Measurements from ENCODE around the gene CISTR. TPM values are rescaled to one million over a fixed set of nuclear protein-coding genes. Genes with fewer than 3 reads are reported as not detected.

Gene CISTR
- total and polyA plus RNA-seq, 5 experiments from 2014 or later, result not detected

GRCh38 chr12:53749986-53750811, 1.6 kb downstream of the CISTR start:
- H3K36me3 Mint-ChIP-seq, result no peaks in the 10 kb centered on the region
- peaks cover 0 to 16% (median 12%) of the 10 kb centered on the region in 4 donors for H3K4me1 Mint-ChIP-seq
- H3K4me3 Mint-ChIP-seq, result no peak overlapping the region
- H3K27ac Mint-ChIP-seq, result no peak overlapping the region
- H3K27me3 Mint-ChIP-seq, result peaks cover 0 to 25% (median 19%) of the 10 kb centered on the region in 5 donors
- no peaks in the 10 kb centered on the region for H3K9me3 Mint-ChIP-seq
- POLR2A ChIA-PET, result interaction anchor here (0.7 to 2.3 kb wide), 2 partner anchors 22 to 52 kb away, joined by 3 to 9 read pairs; partner anchors contain the start of gene CALCOCO1
- no peak for ATAC-seq
- DNase-seq, result no peak

GRCh38 chr12:53748072-53748840, 3.5 kb downstream of the CISTR start:
- ATAC-seq (no peak), DNase-seq (no peak)
- no peaks in the 10 kb centered on the region for H3K36me3 Mint-ChIP-seq
- no peaks in the 10 kb centered on the region for H3K9me3 Mint-ChIP-seq
- H3K27me3 Mint-ChIP-seq, result peaks cover 0 to 42% (median 33%) of the 10 kb centered on the region in 5 donors
- POLR2A ChIA-PET, result interaction anchor here (1.3 kb wide), 1 partner anchor 14 kb away, joined by 3 read pairs; no protein-coding TSS in a partner anchor
- H3K4me1 Mint-ChIP-seq, result peaks cover 7 to 19% (median 15%) of the 10 kb centered on the region in 4 donors
- peak overlapping the region in 3 of 10 donors; percentile 20 to 74 (median 71) for H3K4me3 Mint-ChIP-seq
- no peak overlapping the region for H3K27ac Mint-ChIP-seq

GRCh38 chr12:53747095-53747494, 4.7 kb downstream of the CISTR start:
- Mint-ChIP-seq H3K4me1 (peaks cover 10 to 25% (median 15%) of the 10 kb centered on the region in 4 donors), H3K27me3 (peaks cover 0 to 52% (median 41%) of the 10 kb centered on the region in 5 donors), H3K27ac (no peak overlapping the region), H3K36me3 (no peaks in the 10 kb centered on the region), H3K9me3 (no peaks in the 10 kb centered on the region), H3K4me3 (peak overlapping the region; percentile 11 to 79 (median 64))
- ATAC-seq (no peak), DNase-seq (no peak)
- POLR2A ChIA-PET, result interaction anchor here (0.5 to 2.0 kb wide), 4 partner anchors 13 to 49 kb away, joined by 3 to 9 read pairs (median 4); partner anchors contain the start of gene CALCOCO1

- DNase-seq (peak; percentile 76 to 91 (median 84)), ATAC-seq (peak; percentile 73 to 74)
- H3K27ac Mint-ChIP-seq, result no peak overlapping the region
- no peaks in the 10 kb centered on the region for H3K36me3 Mint-ChIP-seq
- peak overlapping the region; percentile 11 to 79 (median 64) for H3K4me3 Mint-ChIP-seq
- H3K27me3 Mint-ChIP-seq, result peaks cover 0 to 57% (median 41%) of the 10 kb centered on the region in 5 donors
- POLR2A ChIA-PET, result interaction anchor here (1.3 to 2.0 kb wide), 4 partner anchors 12 to 45 kb away, joined by 3 to 9 read pairs (median 5); partner anchors contain the start of gene CALCOCO1
- no peaks in the 10 kb centered on the region for H3K9me3 Mint-ChIP-seq
- H3K4me1 Mint-ChIP-seq, result peaks cover 9 to 25% (median 14%) of the 10 kb centered on the region in 4 donors
Observed at GRCh38 chr12:53746592-53747092, 5.1 kb downstream of the CISTR start.

- DNase-seq (no peak), ATAC-seq (no peak)
- Mint-ChIP-seq H3K4me3 (peak overlapping the region in 1 of 10 donors; percentile 7), H3K27me3 (peaks cover 0 to 60% (median 41%) of the 10 kb centered on the region in 5 donors), H3K36me3 (no peaks in the 10 kb centered on the region), H3K4me1 (peaks cover 9 to 25% (median 14%) of the 10 kb centered on the region in 4 donors), H3K27ac (no peak overlapping the region), H3K9me3 (no peaks in the 10 kb centered on the region)
- POLR2A ChIA-PET, result interaction anchor here (0.6 to 1.6 kb wide), 3 partner anchors 17 to 480 kb away, joined by 3 to 11 read pairs (median 4); no protein-coding TSS in a partner anchor
Observed at GRCh38 chr12:53744751-53745150, 7.0 kb downstream of the CISTR start.

GRCh38 chr12:53744130-53744441, 7.7 kb downstream of the CISTR start:
- no peaks in the 10 kb centered on the region for H3K9me3 Mint-ChIP-seq

GRCh38 chr12:53743266-53744129, 8.3 kb downstream of the CISTR start:
- Mint-ChIP-seq H3K4me3 (peak overlapping the region in 9 of 10 donors; percentile 58 to 78 (median 65)), H3K27ac (peak overlapping the region in 1 of 10 donors; percentile 39), H3K36me3 (no peaks in the 10 kb centered on the region), H3K27me3 (peaks cover 11 to 68% (median 49%) of the 10 kb centered on the region in 5 donors), H3K4me1 (peaks cover 19 to 35% (median 21%) of the 10 kb centered on the region in 4 donors), H3K9me3 (no peaks in the 10 kb centered on the region)
- ATAC-seq, result peak; percentile 57 to 63
- POLR2A ChIA-PET, result interaction anchor here (0.5 to 1.6 kb wide), 6 partner anchors 10 to 95 kb away, joined by 3 to 7 read pairs (median 4); partner anchors contain the start of gene CALCOCO1
- DNase-seq, result peak; percentile 25 to 81 (median 65)

More at GRCh38 chr12:53744130-53744441, 7.7 kb downstream of the CISTR start:
- peaks cover 5 to 65% (median 43%) of the 10 kb centered on the region in 5 donors for H3K27me3 Mint-ChIP-seq
- no peaks in the 10 kb centered on the region for H3K36me3 Mint-ChIP-seq
- H3K27ac Mint-ChIP-seq, result no peak overlapping the region
- POLR2A ChIA-PET, result interaction anchor here (0.8 to 1.6 kb wide), 6 partner anchors 10 to 95 kb away, joined by 3 to 7 read pairs (median 4); partner anchors contain the start of gene CALCOCO1
- peaks cover 15 to 30% (median 18%) of the 10 kb centered on the region in 4 donors for H3K4me1 Mint-ChIP-seq
- no peak overlapping the region for H3K4me3 Mint-ChIP-seq
- DNase-seq, result no peak
- no peak for ATAC-seq

- H3K27ac Mint-ChIP-seq, result no peak overlapping the region
- ATAC-seq, result no peak
- peaks cover 21 to 56% (median 38%) of the 10 kb centered on the region in 5 donors for H3K27me3 Mint-ChIP-seq
- no peaks in the 10 kb centered on the region for H3K36me3 Mint-ChIP-seq
- H3K4me1 Mint-ChIP-seq, result peaks cover 6 to 29% (median 22%) of the 10 kb centered on the region in 4 donors
- DNase-seq, result no peak
- POLR2A ChIA-PET, result interaction anchor here (2.4 kb wide), 1 partner anchor 12 kb away, joined by 16 read pairs; the partner anchor contains the start of gene CALCOCO1
- peak overlapping the region in 1 of 10 donors; percentile 89 for H3K4me3 Mint-ChIP-seq
- H3K9me3 Mint-ChIP-seq, result no peaks in the 10 kb centered on the region
Observed at GRCh38 chr12:53740130-53740491, 11.7 kb downstream of the CISTR start.

GRCh38 chr12:53739214-53740129, 12.3 kb downstream of the CISTR start:
- Mint-ChIP-seq H3K4me3 (peak overlapping the region in 8 of 10 donors; percentile 67 to 91 (median 82)), H3K27ac (peak overlapping the region in 1 of 10 donors; percentile 37), H3K36me3 (no peaks in the 10 kb centered on the region), H3K27me3 (peaks cover 18 to 55% (median 38%) of the 10 kb centered on the region in 5 donors), H3K4me1 (peaks cover 6 to 29% (median 22%) of the 10 kb centered on the region in 4 donors), H3K9me3 (no peaks in the 10 kb centered on the region)
- POLR2A ChIA-PET, result interaction anchor here (0.6 to 2.4 kb wide), 4 partner anchors 9 to 63 kb away, joined by 4 to 16 read pairs (median 6); partner anchors contain the start of genes ATP5MC2 and CALCOCO1
- DNase-seq (peak in 1 of 10 donors; percentile 18), ATAC-seq (peak; percentile 27 to 29)

- ATAC-seq, result peak; percentile 65 to 77
- Mint-ChIP-seq H3K4me3 (peak overlapping the region in 8 of 10 donors; percentile 67 to 91 (median 82)), H3K27ac (peak overlapping the region in 3 of 10 donors; percentile 6 to 69 (median 12))
Observed at GRCh38 chr12:53738406-53739213, 13.2 kb downstream of the CISTR start.

More at GRCh38 chr12:53738406-53739213, 13.2 kb downstream of the CISTR start:
- Mint-ChIP-seq H3K4me1 (peaks cover 13 to 32% (median 26%) of the 10 kb centered on the region in 4 donors), H3K36me3 (no peaks in the 10 kb centered on the region), H3K9me3 (no peaks in the 10 kb centered on the region), H3K27me3 (peaks cover 16 to 57% (median 38%) of the 10 kb centered on the region in 5 donors)
- POLR2A ChIA-PET, result interaction anchor here (0.6 to 2.4 kb wide), 4 partner anchors 8 to 62 kb away, joined by 4 to 16 read pairs (median 6); partner anchors contain the start of genes ATP5MC2 and CALCOCO1
- DNase-seq, result peak; percentile 17 to 71 (median 46)

Data from naive thymus-derived CD8-positive, alpha-beta T cell (primary cell).